ENCODE results near the gene YBX2.

The YBX2 gene

DNA sequence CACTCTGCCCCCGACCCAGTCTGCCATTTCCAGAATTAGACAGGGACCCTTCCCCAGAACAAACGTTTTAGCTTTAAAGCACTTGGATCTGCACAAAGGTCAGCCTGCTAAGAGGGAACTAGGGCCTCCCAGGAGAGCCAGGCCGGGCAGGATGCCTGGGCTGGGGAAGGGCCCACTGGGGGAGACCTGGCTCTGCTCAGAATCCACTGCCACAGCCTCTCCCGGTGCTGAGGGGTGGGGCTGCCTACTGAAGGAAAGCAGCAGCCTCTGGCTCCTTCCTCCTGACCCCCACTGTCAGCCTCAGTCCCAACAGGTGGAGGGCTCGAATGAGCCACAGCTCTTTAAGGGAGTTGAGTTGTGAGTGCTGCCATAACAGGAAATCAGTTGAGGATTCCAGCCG lies 1.7 kb downstream of the YBX2 start:
- Histone ChIP-seq H3K27ac (ENCODE audit: low read length) (no peak overlapping the region), H3K9me3 (ENCODE audit: control insufficient read depth, low read depth, low read length) (no peaks in the 10 kb centered on the region), H3K36me3 (ENCODE audit: control insufficient read depth, low read depth, low read length) (no peaks in the 10 kb centered on the region), H3K4me1 (ENCODE audit: control insufficient read depth, low read depth, low read length) (peaks cover 7% of the 10 kb centered on the region), H3K9ac (ENCODE audit: low read length) (no peak overlapping the region), H3K4me3 (ENCODE audit: low read length) (no peak overlapping the region), H3K27me3 (ENCODE audit: control insufficient read depth, insufficient read depth, low read length) (peaks cover 47% of the 10 kb centered on the region)

DNA sequence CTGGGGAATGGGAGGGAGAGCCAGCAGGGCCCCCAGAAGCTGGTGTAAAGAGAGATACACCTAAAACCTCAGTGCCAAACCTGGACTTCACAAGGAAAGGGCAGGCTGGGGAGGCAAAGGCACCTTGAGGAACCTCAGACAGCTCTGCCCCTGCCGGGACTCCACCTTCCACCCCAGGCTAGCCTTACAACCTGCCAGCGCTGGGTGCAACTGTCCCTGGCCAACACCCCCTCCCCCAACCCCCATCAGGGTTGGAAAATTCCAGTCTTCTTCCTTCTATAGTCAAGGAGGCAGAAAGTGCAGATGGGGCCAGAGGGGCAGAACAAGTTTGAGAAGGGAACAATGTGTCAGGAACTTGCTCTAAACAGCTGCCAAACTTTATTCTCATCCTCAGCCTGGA lies 2.2 kb downstream of the YBX2 start:
- Histone ChIP-seq H3K4me3 (ENCODE audit: low read length) (no peak overlapping the region), H3K4me1 (ENCODE audit: control insufficient read depth, low read depth, low read length) (peaks cover 7% of the 10 kb centered on the region), H3K9me3 (ENCODE audit: control insufficient read depth, low read depth, low read length) (no peaks in the 10 kb centered on the region), H3K9ac (ENCODE audit: low read length) (no peak overlapping the region), H3K27ac (ENCODE audit: low read length) (no peak overlapping the region), H3K27me3 (ENCODE audit: control insufficient read depth, insufficient read depth, low read length) (peaks cover 46% of the 10 kb centered on the region), H3K36me3 (ENCODE audit: control insufficient read depth, low read depth, low read length) (no peaks in the 10 kb centered on the region)

DNA sequence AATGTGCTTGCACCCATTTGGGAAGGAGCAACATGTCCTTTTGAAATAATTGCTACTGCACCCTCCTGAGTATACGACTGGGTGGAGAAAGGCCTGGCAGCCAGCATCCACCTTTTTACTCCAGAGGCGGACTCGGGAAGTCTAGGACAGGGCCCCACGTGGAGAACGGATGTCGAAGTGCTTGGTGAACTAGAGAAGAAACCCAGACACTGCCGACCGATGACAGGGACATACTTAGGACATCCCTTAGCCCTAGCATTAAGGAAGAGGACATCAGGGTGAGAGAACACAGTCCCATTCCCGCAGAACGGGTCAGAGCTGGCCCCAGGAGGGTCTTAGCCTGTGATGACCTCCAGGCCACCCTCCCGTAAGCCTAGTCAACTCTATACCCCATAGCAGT lies 3.8 kb downstream of the YBX2 start:
- no peaks in the 10 kb centered on the region for H3K4me1 ChIP-seq (ENCODE audit: control insufficient read depth, low read depth, low read length)
- no peaks in the 10 kb centered on the region for H3K36me3 ChIP-seq (ENCODE audit: control insufficient read depth, low read depth, low read length)
- no peaks in the 10 kb centered on the region for H3K9me3 ChIP-seq (ENCODE audit: control insufficient read depth, low read depth, low read length)
- peaks cover 31% of the 10 kb centered on the region for H3K27me3 ChIP-seq (ENCODE audit: control insufficient read depth, insufficient read depth, low read length)
- H3K9ac ChIP-seq (ENCODE audit: low read length): no peak overlapping the region
- H3K27ac ChIP-seq (ENCODE audit: low read length): no peak overlapping the region
- H3K4me3 ChIP-seq (ENCODE audit: low read length): no peak overlapping the region

DNA sequence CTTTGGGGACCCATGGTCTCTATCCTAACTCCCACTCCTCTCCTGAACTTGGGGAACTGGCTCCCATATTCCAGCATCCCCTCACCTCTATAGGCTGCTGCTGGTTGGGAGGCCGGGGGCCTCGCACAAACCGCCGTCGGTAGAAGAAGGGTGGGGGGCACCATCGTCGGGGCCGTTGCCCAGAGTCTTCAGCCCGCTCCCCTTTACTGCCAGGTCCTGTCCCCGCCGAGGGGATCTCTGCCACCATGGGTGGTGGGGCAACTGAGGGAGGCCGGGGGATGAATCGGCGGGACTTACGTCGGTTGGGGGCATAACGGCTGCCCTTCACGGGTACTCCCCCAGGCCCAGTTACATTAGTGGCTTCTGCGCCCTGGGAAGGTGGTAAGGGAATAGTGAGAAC lies 4.3 kb downstream of the YBX2 start:
- no peaks in the 10 kb centered on the region for H3K4me1 ChIP-seq (ENCODE audit: control insufficient read depth, low read depth, low read length)
- peaks cover 26% of the 10 kb centered on the region for H3K27me3 ChIP-seq (ENCODE audit: control insufficient read depth, insufficient read depth, low read length)
- H3K9me3 ChIP-seq (ENCODE audit: control insufficient read depth, low read depth, low read length): no peaks in the 10 kb centered on the region
- H3K27ac ChIP-seq (ENCODE audit: low read length): no peak overlapping the region
- H3K9ac ChIP-seq (ENCODE audit: low read length): no peak overlapping the region
- peaks cover under 1% of the 10 kb centered on the region for H3K36me3 ChIP-seq (ENCODE audit: control insufficient read depth, low read depth, low read length)
- H3K4me3 ChIP-seq (ENCODE audit: low read length): no peak overlapping the region

DNA sequence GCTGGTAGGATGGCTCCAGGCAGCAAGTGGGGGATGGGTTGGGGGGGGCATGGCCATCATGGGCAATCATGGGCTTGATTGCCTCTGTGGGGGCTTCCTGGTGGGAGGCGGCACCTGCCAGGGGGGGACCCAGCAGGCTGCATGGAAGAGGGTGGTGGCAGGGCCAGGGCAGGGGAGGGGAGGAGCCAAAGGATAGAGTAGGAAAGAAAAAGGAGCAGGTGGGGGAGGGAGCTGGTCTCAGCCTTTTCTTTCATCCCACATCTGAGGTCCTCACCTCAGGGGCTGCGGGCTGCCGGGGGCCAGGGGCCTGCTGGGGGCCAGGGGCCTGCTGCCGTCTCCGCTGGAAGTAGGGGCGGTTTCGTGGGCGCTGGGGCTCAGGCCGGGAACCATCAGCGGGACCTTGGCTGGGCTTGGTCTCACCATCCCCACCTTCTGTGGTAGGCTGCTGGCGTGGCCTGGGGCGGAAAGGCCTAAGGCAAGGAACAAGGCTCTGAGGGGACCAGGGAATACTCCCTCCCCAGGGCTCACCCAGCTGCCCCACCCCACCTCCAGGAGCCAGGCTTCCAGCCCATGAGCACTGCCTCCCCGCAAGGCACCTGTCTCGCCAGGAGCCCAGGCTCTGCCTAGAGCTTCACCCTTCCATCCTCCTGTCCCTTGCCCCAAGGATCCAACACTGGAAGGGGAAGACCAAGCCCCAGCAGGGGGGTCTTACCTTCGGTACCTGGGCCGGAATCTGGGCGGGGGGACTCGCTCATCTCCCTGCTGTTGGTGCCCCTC lies 5.0 kb downstream of the YBX2 start:
- no peak overlapping the region for H3K27ac ChIP-seq (ENCODE audit: low read length)
- H3K9me3 ChIP-seq (ENCODE audit: control insufficient read depth, low read depth, low read length): no peaks in the 10 kb centered on the region
- no peak overlapping the region for H3K4me3 ChIP-seq (ENCODE audit: low read length)
- no peaks in the 10 kb centered on the region for H3K4me1 ChIP-seq (ENCODE audit: control insufficient read depth, low read depth, low read length)
- H3K36me3 ChIP-seq (ENCODE audit: control insufficient read depth, low read depth, low read length): peaks cover 3% of the 10 kb centered on the region
- no peak overlapping the region for H3K9ac ChIP-seq (ENCODE audit: low read length)
- peaks cover 22% of the 10 kb centered on the region for H3K27me3 ChIP-seq (ENCODE audit: control insufficient read depth, insufficient read depth, low read length)

DNA sequence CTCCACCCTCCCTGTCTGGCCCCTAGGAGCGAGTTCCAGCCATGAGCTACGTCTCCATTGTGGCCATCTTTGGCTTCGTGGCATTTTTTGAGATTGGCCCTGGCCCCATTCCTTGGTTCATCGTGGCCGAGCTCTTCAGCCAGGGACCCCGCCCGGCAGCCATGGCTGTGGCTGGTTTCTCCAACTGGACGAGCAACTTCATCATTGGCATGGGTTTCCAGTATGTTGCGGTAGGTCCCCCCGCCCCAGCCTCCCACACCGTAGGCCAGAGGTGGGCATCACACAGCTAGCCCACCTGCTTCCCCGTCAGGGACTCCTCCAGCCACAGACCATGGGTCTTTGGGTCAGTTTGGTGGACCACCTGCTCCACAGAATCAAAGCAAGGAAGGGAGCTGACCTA lies 8.8 kb downstream of the YBX2 start:
- H3K27ac ChIP-seq (ENCODE audit: low read length): no peak overlapping the region
- no peak overlapping the region for H3K9ac ChIP-seq (ENCODE audit: low read length)
- H3K9me3 ChIP-seq (ENCODE audit: control insufficient read depth, low read depth, low read length): no peaks in the 10 kb centered on the region
- peaks cover 13% of the 10 kb centered on the region for H3K27me3 ChIP-seq (ENCODE audit: control insufficient read depth, insufficient read depth, low read length)
- H3K36me3 ChIP-seq (ENCODE audit: control insufficient read depth, low read depth, low read length): peaks cover 3% of the 10 kb centered on the region
- no peak overlapping the region for H3K4me3 ChIP-seq (ENCODE audit: low read length)
- H3K4me1 ChIP-seq (ENCODE audit: control insufficient read depth, low read depth, low read length): peaks cover 3% of the 10 kb centered on the region

DNA sequence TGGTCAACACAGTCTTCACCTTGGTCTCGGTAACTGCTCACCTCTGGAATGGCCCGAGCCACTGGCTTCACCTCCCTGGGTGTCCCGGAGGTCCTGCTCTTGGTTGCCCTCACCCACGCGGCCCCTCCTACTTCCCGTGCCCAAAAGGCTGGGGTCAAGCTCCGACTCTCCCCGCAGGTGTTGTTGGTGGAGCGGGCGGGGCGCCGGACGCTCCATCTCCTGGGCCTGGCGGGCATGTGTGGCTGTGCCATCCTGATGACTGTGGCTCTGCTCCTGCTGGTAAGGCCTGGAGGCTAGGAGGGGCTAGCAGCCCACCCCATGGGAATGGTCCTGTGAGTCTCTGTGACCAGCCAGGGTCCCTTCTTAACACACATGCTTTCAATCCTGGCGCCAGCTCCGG lies 9.5 kb downstream of the YBX2 start:
- H3K9me3 ChIP-seq (ENCODE audit: control insufficient read depth, low read depth, low read length): no peaks in the 10 kb centered on the region
- H3K9ac ChIP-seq (ENCODE audit: low read length): no peak overlapping the region
- no peak overlapping the region for H3K27ac ChIP-seq (ENCODE audit: low read length)
- no peak overlapping the region for H3K4me3 ChIP-seq (ENCODE audit: low read length)
- peaks cover 13% of the 10 kb centered on the region for H3K27me3 ChIP-seq (ENCODE audit: control insufficient read depth, insufficient read depth, low read length)
- peaks cover 8% of the 10 kb centered on the region for H3K4me1 ChIP-seq (ENCODE audit: control insufficient read depth, low read depth, low read length)
- H3K36me3 ChIP-seq (ENCODE audit: control insufficient read depth, low read depth, low read length): peaks cover 3% of the 10 kb centered on the region

DNA sequence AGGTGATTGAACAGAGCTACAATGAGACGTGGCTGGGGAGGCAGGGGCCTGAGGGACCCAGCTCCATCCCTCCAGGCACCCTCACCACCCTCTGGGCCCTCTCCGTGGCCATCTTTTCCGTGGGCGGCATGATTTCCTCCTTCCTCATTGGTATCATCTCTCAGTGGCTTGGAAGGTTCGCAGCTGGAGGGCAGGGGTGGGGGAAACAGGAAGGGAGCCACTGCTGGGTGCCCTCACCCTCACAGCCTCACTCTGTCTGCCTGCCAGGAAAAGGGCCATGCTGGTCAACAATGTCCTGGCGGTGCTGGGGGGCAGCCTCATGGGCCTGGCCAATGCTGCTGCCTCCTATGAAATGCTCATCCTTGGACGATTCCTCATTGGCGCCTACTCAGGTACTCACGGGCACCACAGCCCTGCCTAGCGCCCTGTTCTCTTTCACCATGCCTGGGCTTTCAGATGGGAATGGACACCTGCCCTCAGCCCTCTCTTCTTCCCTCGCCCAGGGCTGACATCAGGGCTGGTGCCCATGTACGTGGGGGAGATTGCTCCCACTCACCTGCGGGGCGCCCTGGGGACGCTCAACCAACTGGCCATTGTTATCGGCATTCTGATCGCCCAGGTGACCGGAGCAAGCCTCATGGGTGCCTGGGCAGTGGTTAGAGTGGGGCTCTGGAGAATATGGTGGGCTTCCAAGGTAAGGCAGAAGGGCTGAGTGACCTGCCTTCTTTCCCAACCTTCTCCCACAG lies 10.8 kb downstream of the YBX2 start:
- H3K27me3 ChIP-seq (ENCODE audit: control insufficient read depth, insufficient read depth, low read length): peaks cover 13% of the 10 kb centered on the region
- H3K27ac ChIP-seq (ENCODE audit: low read length): no peak overlapping the region
- peaks cover 3% of the 10 kb centered on the region for H3K36me3 ChIP-seq (ENCODE audit: control insufficient read depth, low read depth, low read length)
- H3K9ac ChIP-seq (ENCODE audit: low read length): no peak overlapping the region
- no peaks in the 10 kb centered on the region for H3K9me3 ChIP-seq (ENCODE audit: control insufficient read depth, low read depth, low read length)
- H3K4me1 ChIP-seq (ENCODE audit: control insufficient read depth, low read depth, low read length): peaks cover 10% of the 10 kb centered on the region
- no peak overlapping the region for H3K4me3 ChIP-seq (ENCODE audit: low read length)

DNA sequence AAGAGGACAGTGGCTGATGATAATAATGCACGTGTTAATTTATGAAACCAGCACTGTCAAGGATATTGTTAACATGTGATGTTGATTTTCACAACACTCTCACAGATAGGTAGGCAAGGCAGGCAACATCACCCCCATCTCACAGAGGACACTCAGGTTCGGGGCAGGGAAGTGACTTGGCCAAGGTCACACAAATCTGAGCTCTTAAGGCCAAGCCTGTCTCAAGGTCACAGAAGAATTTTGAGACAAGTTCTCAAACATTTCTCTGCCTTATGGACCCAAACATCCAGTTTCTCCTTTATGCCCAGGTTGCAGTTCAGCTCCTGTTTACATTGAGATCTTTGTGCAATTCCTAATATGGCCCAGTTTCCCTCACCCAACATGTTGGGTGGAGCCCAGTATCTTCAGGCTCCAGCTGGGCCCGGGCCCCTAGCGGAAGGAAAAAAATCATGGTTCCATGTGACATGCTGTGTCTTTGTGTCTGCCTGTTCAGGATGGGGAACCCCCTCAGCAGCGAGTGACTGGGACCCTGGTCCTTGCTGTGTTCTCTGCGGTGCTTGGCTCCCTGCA lies 11.6 kb downstream of the YBX2 start:
- H3K36me3 ChIP-seq (ENCODE audit: control insufficient read depth, low read depth, low read length): peaks cover 3% of the 10 kb centered on the region
- no peak overlapping the region for H3K27ac ChIP-seq (ENCODE audit: low read length)
- peak overlapping the region; percentile 61 for H3K4me3 ChIP-seq (ENCODE audit: low read length)
- H3K4me1 ChIP-seq (ENCODE audit: control insufficient read depth, low read depth, low read length): peaks cover 10% of the 10 kb centered on the region
- H3K9ac ChIP-seq (ENCODE audit: low read length): no peak overlapping the region
- H3K27me3 ChIP-seq (ENCODE audit: control insufficient read depth, insufficient read depth, low read length): peaks cover 13% of the 10 kb centered on the region
- H3K9me3 ChIP-seq (ENCODE audit: control insufficient read depth, low read depth, low read length): no peaks in the 10 kb centered on the region

DNA sequence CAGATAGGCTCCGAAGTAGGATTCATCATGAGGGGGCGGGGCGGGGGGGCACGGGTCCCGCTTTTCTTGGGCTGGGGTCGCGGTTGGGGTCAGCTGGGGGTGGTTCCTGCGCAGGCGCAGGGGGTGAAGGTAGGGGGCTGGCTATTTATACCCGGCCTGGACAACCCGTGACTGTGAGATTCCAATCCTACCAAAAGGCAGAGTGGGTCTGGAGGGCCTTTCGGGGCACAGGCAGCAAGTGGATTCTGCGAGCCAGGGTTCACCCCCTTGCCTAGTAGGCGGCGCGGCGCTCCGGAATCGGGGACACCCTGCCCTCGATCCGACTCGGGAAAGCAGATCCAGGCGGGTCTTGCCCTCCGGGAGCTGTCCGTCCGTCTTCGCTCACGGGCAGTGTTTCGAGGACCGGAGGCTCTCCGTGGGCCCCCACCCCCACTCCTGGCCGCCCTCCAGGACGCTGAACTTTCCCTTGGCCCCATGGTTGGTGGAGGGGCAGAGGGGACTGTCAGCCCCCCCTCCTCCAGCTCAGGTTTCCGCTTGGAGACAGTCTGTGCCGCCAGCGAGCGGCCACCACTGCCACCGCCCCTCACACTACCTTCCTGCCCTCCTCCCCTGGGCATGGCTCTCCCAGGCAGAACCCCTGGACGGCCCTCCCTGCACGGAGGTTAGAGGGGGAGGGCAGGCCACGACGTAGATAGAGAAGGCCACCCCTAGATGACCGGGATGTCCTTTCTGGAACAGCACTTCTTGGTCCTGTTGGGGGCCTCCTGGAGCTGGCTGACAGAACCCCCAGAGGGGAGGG lies 12.3 kb downstream of the YBX2 start:
- Histone ChIP-seq H3K27ac (ENCODE audit: low read length) (no peak overlapping the region), H3K9ac (ENCODE audit: low read length) (peak overlapping the region; percentile 49), H3K27me3 (ENCODE audit: control insufficient read depth, insufficient read depth, low read length) (peaks cover 13% of the 10 kb centered on the region), H3K4me1 (ENCODE audit: control insufficient read depth, low read depth, low read length) (peaks cover 10% of the 10 kb centered on the region), H3K36me3 (ENCODE audit: control insufficient read depth, low read depth, low read length) (peaks cover 3% of the 10 kb centered on the region), H3K9me3 (ENCODE audit: control insufficient read depth, low read depth, low read length) (no peaks in the 10 kb centered on the region), H3K4me3 (ENCODE audit: low read length) (peak overlapping the region; percentile 61)
